Measurements from ENCODE around the gene OLFM2. TPM values are rescaled to one million over a fixed set of nuclear protein-coding genes. Genes with fewer than 3 reads are reported as not detected.

OLFM2 gene
- total RNA-seq, 1 experiment from 2014 or later, result 75.6 TPM

- H3K27ac Mint-ChIP-seq, result no peak overlapping the region
- Histone ChIP-seq H3K79me2 (ENCODE audit: insufficient read depth, low read length) (no peaks in the 10 kb centered on the region), H2BK120ac (ENCODE audit: low read depth, low read length, poor library complexity, severe bottlenecking) (no peak overlapping the region), H3K79me1 (ENCODE audit: insufficient read depth, low read depth, low read length, poor library complexity, severe bottlenecking) (no peaks in the 10 kb centered on the region), H3K23ac (ENCODE audit: insufficient read length, low read depth, low read length) (no peak overlapping the region), H4K20me1 (ENCODE audit: control insufficient read depth, insufficient read depth, insufficient read length) (no peaks in the 10 kb centered on the region), H2AFZ (ENCODE audit: low read length) (no peak overlapping the region), H3K27ac (ENCODE audit: insufficient read length, low read depth, low read length) (no peak overlapping the region), H3K27me3 (ENCODE audit: insufficient read depth, low read length) (no peaks in the 10 kb centered on the region), H4K91ac (ENCODE audit: insufficient read length, low read depth, low read length) (no peak overlapping the region), H3K14ac (ENCODE audit: insufficient read depth, low read length) (no peak overlapping the region), H3K56ac (ENCODE audit: insufficient read length, low read depth, low read length) (no peak overlapping the region), H3T11ph (ENCODE audit: low read length) (no peak overlapping the region), H2BK15ac (ENCODE audit: low read depth, low read length) (no peak overlapping the region), H3K9ac (ENCODE audit: extremely low read depth, insufficient read length, low read length) (no peak overlapping the region), H3K18ac (ENCODE audit: insufficient read length, low read depth, low read length) (no peak overlapping the region), H3K4ac (ENCODE audit: low read depth, low read length) (no peak overlapping the region), H3K9me3 (ENCODE audit: control insufficient read depth, low read depth, low read length) (no peaks in the 10 kb centered on the region), H3K23me2 (ENCODE audit: insufficient read length, low read depth, low read length, poor library complexity, severe bottlenecking) (no peaks in the 10 kb centered on the region), H3K4me1 (ENCODE audit: insufficient read depth, low read length) (no peaks in the 10 kb centered on the region), H4K5ac (ENCODE audit: insufficient read length, low read depth, low read length) (no peak overlapping the region), H2AK5ac (ENCODE audit: insufficient read length, low read length) (no peak overlapping the region), H2BK20ac (ENCODE audit: low read depth, low read length, poor library complexity, severe bottlenecking) (no peak overlapping the region), H3K4me2 (ENCODE audit: insufficient read depth, insufficient read length, low read length) (no peak overlapping the region), H4K8ac (replicated peaks; ENCODE audit: insufficient read length, low read depth, low read length) (no peak overlapping the region), H2BK12ac (ENCODE audit: insufficient read length, low read depth, low read length) (no peak overlapping the region), H2BK5ac (ENCODE audit: insufficient read length, low read length) (no peak overlapping the region)
- no peak for DNase-seq
- TF ChIP-seq, protein P1, sequence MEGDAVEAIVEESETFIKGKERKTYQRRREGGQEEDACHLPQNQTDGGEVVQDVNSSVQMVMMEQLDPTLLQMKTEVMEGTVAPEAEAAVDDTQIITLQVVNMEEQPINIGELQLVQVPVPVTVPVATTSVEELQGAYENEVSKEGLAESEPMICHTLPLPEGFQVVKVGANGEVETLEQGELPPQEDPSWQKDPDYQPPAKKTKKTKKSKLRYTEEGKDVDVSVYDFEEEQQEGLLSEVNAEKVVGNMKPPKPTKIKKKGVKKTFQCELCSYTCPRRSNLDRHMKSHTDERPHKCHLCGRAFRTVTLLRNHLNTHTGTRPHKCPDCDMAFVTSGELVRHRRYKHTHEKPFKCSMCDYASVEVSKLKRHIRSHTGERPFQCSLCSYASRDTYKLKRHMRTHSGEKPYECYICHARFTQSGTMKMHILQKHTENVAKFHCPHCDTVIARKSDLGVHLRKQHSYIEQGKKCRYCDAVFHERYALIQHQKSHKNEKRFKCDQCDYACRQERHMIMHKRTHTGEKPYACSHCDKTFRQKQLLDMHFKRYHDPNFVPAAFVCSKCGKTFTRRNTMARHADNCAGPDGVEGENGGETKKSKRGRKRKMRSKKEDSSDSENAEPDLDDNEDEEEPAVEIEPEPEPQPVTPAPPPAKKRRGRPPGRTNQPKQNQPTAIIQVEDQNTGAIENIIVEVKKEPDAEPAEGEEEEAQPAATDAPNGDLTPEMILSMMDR (conservative IDR thresholded peaks at IDR 0.05), result no peak
- no peaks in the 10 kb centered on the region for H3K27me3 Mint-ChIP-seq (ENCODE audit: low read depth)
- H3K36me3 Mint-ChIP-seq (ENCODE audit: insufficient read depth in 1 of 3, low read depth in 3 of 3), result peaks cover 18 to 44% (median 42%) of the 10 kb centered on the region in 3 experiments; a peak in 6 of 7 replicates
- H3K4me1 Mint-ChIP-seq, result peaks cover 2 to 12% of the 10 kb centered on the region in 2 experiments
- WGBS (ENCODE audit: extremely low coverage, insufficient read length, low lambda C conversion rate), result no CpG with 5 or more reads among the region's 8 CpGs
- no peak overlapping the region for H3K4me3 Mint-ChIP-seq
- H3K9me3 Mint-ChIP-seq, result no peaks in the 10 kb centered on the region
These were observed 75.9 kb downstream of the OLFM2 start for GRCh38 chr19:9860407-9860806.
